Mammary epithelial cell (primary cell): Measurements from ENCODE around the gene PPY.

ENCODE experiments used
- CTCF ChIP-seq, 2 donors: IDR thresholded peaks in 1 of 2; conservative IDR thresholded peaks in 1 of 2; 2 replicates each; pipeline ENCODE4 v1.5.1; 2011 to 2012; ENCODE audit warnings: inconsistent platforms in 2 of 2, low read length in 2 of 2, mild to moderate bottlenecking in 2 of 2, control low read depth in 1 of 2, low read depth in 1 of 2; ENCODE audit not compliant: insufficient read depth in 1 of 2; ENCODE audit errors: extremely low read depth in 1 of 2
- EZH2 ChIP-seq: IDR thresholded peaks from 2 replicates; pipeline ENCODE4 v1.6.1; 2012; ENCODE audit warnings: low read length, inconsistent platforms, borderline replicate concordance

DNA sequence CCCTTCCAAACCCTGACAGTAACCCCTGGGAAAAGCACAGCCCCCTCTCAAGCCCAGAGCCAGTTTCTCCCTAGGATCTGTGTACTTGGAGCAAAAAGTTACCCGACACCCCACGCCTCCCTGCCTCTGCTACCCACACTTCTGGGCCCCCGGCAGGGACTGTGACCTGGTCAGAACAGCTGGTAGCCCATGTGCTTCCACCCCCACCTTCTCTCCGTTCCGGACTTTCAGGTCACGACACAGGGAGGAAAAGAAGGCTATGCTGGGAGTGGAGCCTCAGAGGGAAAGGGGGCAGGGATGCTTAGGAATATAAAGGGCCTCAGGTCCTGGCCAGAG, 6.4 kb downstream of the PPY start:
- no peak for TF ChIP-seq CTCF (conservative IDR thresholded peaks at IDR 0.05 in 1 of 2, IDR thresholded peaks at IDR 0.05 in 1 of 2; ENCODE audit: extremely low read depth in 1 of 2, insufficient read depth in 1 of 2, low read depth in 1 of 2, low read length in 2 of 2)
- no peak for TF ChIP-seq EZH2
